Measurements from ENCODE around the gene DOCK4. TPM values are rescaled to one million over a fixed set of nuclear protein-coding genes. Genes with fewer than 3 reads are reported as not detected.

Gene DOCK4
- total RNA-seq, 1 experiment from 2014 or later = 0.30 TPM

GRCh38 chr7:111827863-111828504, 378.2 kb downstream of the DOCK4 start:
- H3K27me3 ChIP-seq = no peaks in the 10 kb centered on the region
- H3K4me3 ChIP-seq = no peak overlapping the region
- no peaks in the 10 kb centered on the region for H3K9me3 ChIP-seq
- no peaks in the 10 kb centered on the region for H3K36me3 ChIP-seq
- DNase-seq = peak; percentile 3

- no peak for DNase-seq
- H3K9me3 ChIP-seq = no peaks in the 10 kb centered on the region
- no peaks in the 10 kb centered on the region for H3K36me3 ChIP-seq
- no peaks in the 10 kb centered on the region for H3K27me3 ChIP-seq
- H3K4me3 ChIP-seq = no peak overlapping the region
Observed at GRCh38 chr7:111825046-111825445, 381.2 kb downstream of the DOCK4 start.

GRCh38 chr7:111823826-111824225, 382.4 kb downstream of the DOCK4 start:
- DNase-seq = no peak
- Histone ChIP-seq H3K9me3 (no peaks in the 10 kb centered on the region), H3K36me3 (no peaks in the 10 kb centered on the region), H3K27me3 (no peaks in the 10 kb centered on the region), H3K4me3 (no peak overlapping the region)

GRCh38 chr7:111821046-111821445, 385.2 kb downstream of the DOCK4 start:
- no peaks in the 10 kb centered on the region for H3K27me3 ChIP-seq
- no peaks in the 10 kb centered on the region for H3K36me3 ChIP-seq
- no peak overlapping the region for H3K4me3 ChIP-seq

GRCh38 chr7:111820621-111821020, 385.6 kb downstream of the DOCK4 start:
- Histone ChIP-seq H3K9me3 (no peaks in the 10 kb centered on the region), H3K4me3 (no peak overlapping the region), H3K27me3 (no peaks in the 10 kb centered on the region), H3K36me3 (no peaks in the 10 kb centered on the region)
- DNase-seq = no peak

More at GRCh38 chr7:111821046-111821445, 385.2 kb downstream of the DOCK4 start:
- no peak for DNase-seq
- H3K9me3 ChIP-seq = no peaks in the 10 kb centered on the region

GRCh38 chr7:111820121-111820520, 386.1 kb downstream of the DOCK4 start:
- no peaks in the 10 kb centered on the region for H3K27me3 ChIP-seq
- no peak for DNase-seq
- H3K36me3 ChIP-seq = no peaks in the 10 kb centered on the region
- H3K4me3 ChIP-seq = no peak overlapping the region
- no peaks in the 10 kb centered on the region for H3K9me3 ChIP-seq

GRCh38 chr7:111815354-111815753, 390.8 kb downstream of the DOCK4 start:
- DNase-seq = no peak
- H3K4me3 ChIP-seq = no peak overlapping the region
- H3K36me3 ChIP-seq = no peaks in the 10 kb centered on the region
- no peaks in the 10 kb centered on the region for H3K27me3 ChIP-seq
- no peaks in the 10 kb centered on the region for H3K9me3 ChIP-seq

GRCh38 chr7:111813306-111813705, 392.9 kb downstream of the DOCK4 start:
- no peak for DNase-seq

GRCh38 chr7:111806232-111806631, 400.0 kb downstream of the DOCK4 start:
- DNase-seq = no peak
- no peaks in the 10 kb centered on the region for H3K36me3 ChIP-seq
- no peaks in the 10 kb centered on the region for H3K27me3 ChIP-seq
- no peaks in the 10 kb centered on the region for H3K9me3 ChIP-seq
- H3K4me3 ChIP-seq = no peak overlapping the region

More at GRCh38 chr7:111813306-111813705, 392.9 kb downstream of the DOCK4 start:
- no peak overlapping the region for H3K4me3 ChIP-seq
- H3K27me3 ChIP-seq = no peaks in the 10 kb centered on the region
- no peaks in the 10 kb centered on the region for H3K36me3 ChIP-seq
- H3K9me3 ChIP-seq = no peaks in the 10 kb centered on the region

- Histone ChIP-seq H3K27me3 (no peaks in the 10 kb centered on the region), H3K4me3 (no peak overlapping the region), H3K36me3 (no peaks in the 10 kb centered on the region), H3K9me3 (no peaks in the 10 kb centered on the region)
- DNase-seq = no peak
Observed at GRCh38 chr7:111803015-111803758, 403.0 kb downstream of the DOCK4 start.

GRCh38 chr7:111802194-111802772, 403.9 kb downstream of the DOCK4 start:
- no peaks in the 10 kb centered on the region for H3K36me3 ChIP-seq
- no peaks in the 10 kb centered on the region for H3K27me3 ChIP-seq
- H3K4me3 ChIP-seq = no peak overlapping the region
- no peak for DNase-seq
- 0 out of 2 replicates have a peak, but pooled peaks cover 4% of the 10 kb centered on the region for H3K9me3 ChIP-seq

- H3K9me3 ChIP-seq = peaks cover 7% of the 10 kb centered on the region; the same call in 1 of the 2 replicates
- H3K27me3 ChIP-seq = no peaks in the 10 kb centered on the region
- H3K4me3 ChIP-seq = no peak overlapping the region
- DNase-seq = no peak
- H3K36me3 ChIP-seq = no peaks in the 10 kb centered on the region
Observed at GRCh38 chr7:111801277-111801676, 404.9 kb downstream of the DOCK4 start.

GRCh38 chr7:111796671-111797070, 409.5 kb downstream of the DOCK4 start:
- H3K36me3 ChIP-seq = no peaks in the 10 kb centered on the region
- no peak overlapping the region for H3K4me3 ChIP-seq
- DNase-seq = no peak
- no peaks in the 10 kb centered on the region for H3K27me3 ChIP-seq
- peaks cover 7% of the 10 kb centered on the region; the same call in 1 of the 2 replicates for H3K9me3 ChIP-seq

- H3K9me3 ChIP-seq = no peaks in the 10 kb centered on the region
- H3K4me3 ChIP-seq = no peak overlapping the region
- H3K36me3 ChIP-seq = no peaks in the 10 kb centered on the region
- DNase-seq = no peak
- no peaks in the 10 kb centered on the region for H3K27me3 ChIP-seq
Observed at GRCh38 chr7:111789870-111790269, 416.3 kb downstream of the DOCK4 start.

GRCh38 chr7:111789048-111789320, 417.2 kb downstream of the DOCK4 start:
- DNase-seq = no peak
- Histone ChIP-seq H3K36me3 (no peaks in the 10 kb centered on the region), H3K4me3 (no peak overlapping the region), H3K9me3 (no peaks in the 10 kb centered on the region), H3K27me3 (no peaks in the 10 kb centered on the region)

GRCh38 chr7:111788286-111789047, 417.7 kb downstream of the DOCK4 start:
- no peaks in the 10 kb centered on the region for H3K9me3 ChIP-seq
- H3K36me3 ChIP-seq = no peaks in the 10 kb centered on the region
- no peak overlapping the region for H3K4me3 ChIP-seq
- no peaks in the 10 kb centered on the region for H3K27me3 ChIP-seq
- DNase-seq = no peak

GRCh38 chr7:111787741-111788140, 418.5 kb downstream of the DOCK4 start:
- Histone ChIP-seq H3K4me3 (no peak overlapping the region), H3K9me3 (no peaks in the 10 kb centered on the region), H3K36me3 (no peaks in the 10 kb centered on the region), H3K27me3 (no peaks in the 10 kb centered on the region)
- DNase-seq = no peak

Measured in MG63 (cell line).